ENCODE results near the gene STX8.

The STX8 gene

GRCh38 chr17:9249245-9249953 is 326.2 kb downstream of the STX8 start:
- no peaks in the 10 kb centered on the region for H3K36me3 ChIP-seq (ENCODE audit: control insufficient read depth, insufficient read depth, low read length)
- no peaks in the 10 kb centered on the region for H3K27me3 ChIP-seq (ENCODE audit: control insufficient read depth, insufficient read depth, low read length)
- no peak overlapping the region for H3K9ac ChIP-seq (ENCODE audit: low read length)
- no peaks in the 10 kb centered on the region for H3K9me3 ChIP-seq (ENCODE audit: control insufficient read depth, insufficient read depth, low read depth, low read length)
- no peak overlapping the region for H3K4me3 ChIP-seq (ENCODE audit: low read depth, low read length)
- H3K27ac ChIP-seq (ENCODE audit: low read depth, low read length), result no peak overlapping the region
- peaks cover 4% of the 10 kb centered on the region; the same call in 1 of the 2 replicates for H3K4me1 ChIP-seq (ENCODE audit: control insufficient read depth, insufficient read depth, low read length)

GRCh38 chr17:9247401-9247938 is 328.1 kb downstream of the STX8 start:
- Histone ChIP-seq H3K27me3 (ENCODE audit: control insufficient read depth, insufficient read depth, low read length) (no peaks in the 10 kb centered on the region), H3K4me3 (ENCODE audit: low read depth, low read length) (no peak overlapping the region), H3K9me3 (ENCODE audit: control insufficient read depth, insufficient read depth, low read depth, low read length) (no peaks in the 10 kb centered on the region), H3K4me1 (ENCODE audit: control insufficient read depth, insufficient read depth, low read length) (peaks cover 11% of the 10 kb centered on the region), H3K27ac (ENCODE audit: low read depth, low read length) (no peak overlapping the region), H3K9ac (ENCODE audit: low read length) (no peak overlapping the region), H3K36me3 (ENCODE audit: control insufficient read depth, insufficient read depth, low read length) (no peaks in the 10 kb centered on the region)

GRCh38 chr17:9244066-9245052 is 331.3 kb downstream of the STX8 start:
- Histone ChIP-seq H3K4me1 (ENCODE audit: control insufficient read depth, insufficient read depth, low read length) (peaks cover 31% of the 10 kb centered on the region), H3K4me3 (ENCODE audit: low read depth, low read length) (no peak overlapping the region), H3K36me3 (ENCODE audit: control insufficient read depth, insufficient read depth, low read length) (no peaks in the 10 kb centered on the region), H3K9ac (ENCODE audit: low read length) (no peak overlapping the region), H3K9me3 (ENCODE audit: control insufficient read depth, insufficient read depth, low read depth, low read length) (no peaks in the 10 kb centered on the region), H3K27ac (ENCODE audit: low read depth, low read length) (no peak overlapping the region), H3K27me3 (ENCODE audit: control insufficient read depth, insufficient read depth, low read length) (peaks cover 4% of the 10 kb centered on the region; the same call in 1 of the 2 replicates)

- Histone ChIP-seq H3K36me3 (ENCODE audit: control insufficient read depth, insufficient read depth, low read length) (no peaks in the 10 kb centered on the region), H3K9ac (ENCODE audit: low read length) (no peak overlapping the region), H3K9me3 (ENCODE audit: control insufficient read depth, insufficient read depth, low read depth, low read length) (no peaks in the 10 kb centered on the region), H3K27ac (ENCODE audit: low read depth, low read length) (no peak overlapping the region), H3K27me3 (ENCODE audit: control insufficient read depth, insufficient read depth, low read length) (peaks cover 10% of the 10 kb centered on the region), H3K4me1 (ENCODE audit: control insufficient read depth, insufficient read depth, low read length) (peaks cover 39% of the 10 kb centered on the region), H3K4me3 (ENCODE audit: low read depth, low read length) (no peak overlapping the region)
Observed at GRCh38 chr17:9242983-9243382, 332.6 kb downstream of the STX8 start.

GRCh38 chr17:9242497-9242881 is 333.1 kb downstream of the STX8 start:
- H3K36me3 ChIP-seq (ENCODE audit: control insufficient read depth, insufficient read depth, low read length), result no peaks in the 10 kb centered on the region
- H3K27me3 ChIP-seq (ENCODE audit: control insufficient read depth, insufficient read depth, low read length), result peaks cover 10% of the 10 kb centered on the region
- no peak overlapping the region for H3K4me3 ChIP-seq (ENCODE audit: low read depth, low read length)
- H3K9me3 ChIP-seq (ENCODE audit: control insufficient read depth, insufficient read depth, low read depth, low read length), result no peaks in the 10 kb centered on the region
- H3K27ac ChIP-seq (ENCODE audit: low read depth, low read length), result no peak overlapping the region
- peaks cover 39% of the 10 kb centered on the region for H3K4me1 ChIP-seq (ENCODE audit: control insufficient read depth, insufficient read depth, low read length)
- no peak overlapping the region for H3K9ac ChIP-seq (ENCODE audit: low read length)

- Histone ChIP-seq H3K9ac (ENCODE audit: low read length) (no peak overlapping the region), H3K4me3 (ENCODE audit: low read depth, low read length) (no peak overlapping the region)
Observed at GRCh38 chr17:9241774-9242496, 333.7 kb downstream of the STX8 start.

GRCh38 chr17:9241371-9241712 is 334.3 kb downstream of the STX8 start:
- H3K27me3 ChIP-seq (ENCODE audit: control insufficient read depth, insufficient read depth, low read length), result peaks cover 10% of the 10 kb centered on the region

More at GRCh38 chr17:9241774-9242496, 333.7 kb downstream of the STX8 start:
- no peaks in the 10 kb centered on the region for H3K36me3 ChIP-seq (ENCODE audit: control insufficient read depth, insufficient read depth, low read length)
- peaks cover 10% of the 10 kb centered on the region for H3K27me3 ChIP-seq (ENCODE audit: control insufficient read depth, insufficient read depth, low read length)
- no peak overlapping the region for H3K27ac ChIP-seq (ENCODE audit: low read depth, low read length)
- no peaks in the 10 kb centered on the region for H3K9me3 ChIP-seq (ENCODE audit: control insufficient read depth, insufficient read depth, low read depth, low read length)
- peaks cover 39% of the 10 kb centered on the region for H3K4me1 ChIP-seq (ENCODE audit: control insufficient read depth, insufficient read depth, low read length)

GRCh38 chr17:9240659-9241370 is 334.8 kb downstream of the STX8 start:
- Histone ChIP-seq H3K4me1 (ENCODE audit: control insufficient read depth, insufficient read depth, low read length) (peaks cover 36% of the 10 kb centered on the region), H3K36me3 (ENCODE audit: control insufficient read depth, insufficient read depth, low read length) (no peaks in the 10 kb centered on the region), H3K9me3 (ENCODE audit: control insufficient read depth, insufficient read depth, low read depth, low read length) (no peaks in the 10 kb centered on the region), H3K9ac (ENCODE audit: low read length) (peak overlapping the region; percentile 53), H3K27me3 (ENCODE audit: control insufficient read depth, insufficient read depth, low read length) (peaks cover 10% of the 10 kb centered on the region), H3K27ac (ENCODE audit: low read depth, low read length) (no peak overlapping the region; the same call in 1 of the 2 replicates), H3K4me3 (ENCODE audit: low read depth, low read length) (peak overlapping the region; percentile 45)

More at GRCh38 chr17:9241371-9241712, 334.3 kb downstream of the STX8 start:
- H3K4me3 ChIP-seq (ENCODE audit: low read depth, low read length), result no peak overlapping the region
- peak overlapping the region; percentile 53 for H3K9ac ChIP-seq (ENCODE audit: low read length)
- peaks cover 39% of the 10 kb centered on the region for H3K4me1 ChIP-seq (ENCODE audit: control insufficient read depth, insufficient read depth, low read length)
- H3K27ac ChIP-seq (ENCODE audit: low read depth, low read length), result no peak overlapping the region
- H3K9me3 ChIP-seq (ENCODE audit: control insufficient read depth, insufficient read depth, low read depth, low read length), result no peaks in the 10 kb centered on the region
- H3K36me3 ChIP-seq (ENCODE audit: control insufficient read depth, insufficient read depth, low read length), result no peaks in the 10 kb centered on the region

GRCh38 chr17:9239793-9240658 is 335.6 kb downstream of the STX8 start:
- no peaks in the 10 kb centered on the region for H3K36me3 ChIP-seq (ENCODE audit: control insufficient read depth, insufficient read depth, low read length)
- H3K27ac ChIP-seq (ENCODE audit: low read depth, low read length), result no peak overlapping the region; the same call in 1 of the 2 replicates
- peak overlapping the region; percentile 10 for H3K9ac ChIP-seq (ENCODE audit: low read length)
- H3K27me3 ChIP-seq (ENCODE audit: control insufficient read depth, insufficient read depth, low read length), result peaks cover 10% of the 10 kb centered on the region
- no peaks in the 10 kb centered on the region for H3K9me3 ChIP-seq (ENCODE audit: control insufficient read depth, insufficient read depth, low read depth, low read length)
- H3K4me3 ChIP-seq (ENCODE audit: low read depth, low read length), result peak overlapping the region; percentile 58
- H3K4me1 ChIP-seq (ENCODE audit: control insufficient read depth, insufficient read depth, low read length), result peaks cover 35% of the 10 kb centered on the region

All from HUES6 (cell line).